Ovary (tissue), 3 donors: Measurements from ENCODE around the gene TMEM134.

Experiments used
- CTCF ChIP-seq, 3 donors: fragments of 450-650 bp in 2 of 3; fragments of 200-600 bp in 1 of 3; IDR thresholded peaks; one replicate each; pipeline versions ENCODE4 v1.5.1 to v1.8.0; 2016 to 2022; ENCODE audit warnings: antibody characterized with exemption in 3 of 3, mild to moderate bottlenecking in 1 of 3
- EP300 ChIP-seq: sonication (generic); formaldehyde crosslinking; IDR thresholded peaks from one replicate; pipeline ENCODE4 v1.6.1; 2017; ENCODE audit warnings: antibody characterized with exemption
- POLR2A ChIP-seq: fragments of 450-650 bp; IDR thresholded peaks from one replicate; pipeline ENCODE4 v1.6.1; 2017; ENCODE audit warnings: antibody characterized with exemption, mild to moderate bottlenecking, moderate library complexity
- donor health status: DM: no; HTN: no; CAD: no.

GRCh38 chr11:67505605-67506396 is 36.8 kb upstream of the TMEM134 start:
- TF ChIP-seq CTCF (IDR thresholded peaks at IDR 0.05) (peak; percentile 89 to 92 (median 90)), POLR2A (no peak), EP300 (no peak)
